ENCODE results near the gene RFTN2. TPM values are rescaled to one million over a fixed set of nuclear protein-coding genes. Genes with fewer than 3 reads are reported as not detected.
A peak's percentile ranks its signal among the peaks of the same experiment; 100 is the strongest.

Gene RFTN2
- total and polyA plus RNA-seq, 5 donors from 2014 or later = 0.06 to 0.21 (median 0.14) TPM; not detected in 1

DNA sequence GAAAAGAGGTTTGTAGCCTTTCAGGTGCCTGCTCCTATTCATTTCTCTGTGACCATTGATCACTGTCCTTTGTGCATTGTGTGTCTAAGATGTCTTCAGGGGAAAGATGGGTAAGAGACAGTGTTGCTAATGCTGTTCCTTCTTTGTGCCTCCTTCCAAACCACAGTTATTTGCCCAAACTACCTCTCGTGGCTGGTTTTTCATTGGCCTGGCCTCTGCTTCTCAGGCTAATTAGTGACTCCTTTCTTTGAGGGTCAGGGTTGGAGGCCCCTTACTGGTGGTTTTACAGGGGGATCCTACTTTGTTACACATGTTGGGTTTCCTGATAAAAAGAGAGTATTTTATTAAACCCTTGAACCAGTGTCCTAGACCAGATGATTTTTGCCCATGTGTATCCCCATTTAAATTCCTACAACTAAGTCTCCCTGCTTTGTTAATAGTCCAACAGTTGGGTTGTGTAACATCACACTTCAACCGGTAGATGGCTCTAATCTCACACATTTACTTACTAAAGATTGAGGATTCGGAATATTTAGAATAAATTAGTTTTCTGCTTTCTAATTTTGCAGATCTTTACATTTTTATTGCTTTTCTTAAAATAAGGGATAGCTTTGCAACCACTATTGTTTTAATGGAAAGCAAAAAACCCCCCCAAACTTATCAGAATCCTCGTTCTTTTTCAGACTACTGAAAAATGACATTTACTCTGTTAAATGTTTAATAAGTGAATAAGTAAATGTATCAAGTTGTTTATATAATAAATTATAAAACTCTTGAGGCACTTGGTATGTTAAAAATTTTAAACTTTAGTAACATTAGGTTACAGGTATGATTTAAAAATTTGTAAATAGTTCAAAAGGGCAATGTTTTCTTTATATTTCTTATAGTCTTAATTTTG is 32.2 kb upstream of the RFTN2 start:
- Mint-ChIP-seq H3K4me1 (peaks cover 25 to 69% (median 52%) of the 10 kb centered on the region in 4 donors), H3K27me3 (no peaks in the 10 kb centered on the region), H3K9me3 (no peaks in the 10 kb centered on the region), H3K4me3 (peak overlapping the region; percentile 84 to 97 (median 90)), H3K36me3 (peaks cover 21% of the 10 kb centered on the region), H3K27ac (peak overlapping the region; percentile 48 to 83 (median 79))
- Histone ChIP-seq H3K27ac (ENCODE audit: insufficient read depth, low read length, poor library complexity, severe bottlenecking) (peak overlapping the region; percentile 0), H3K9me3 (ENCODE audit: control insufficient read depth in 2 of 2, low read length in 2 of 2) (no peaks in the 10 kb centered on the region), H3K4me1 (ENCODE audit: control insufficient read depth, insufficient read depth, low read length, poor library complexity, severe bottlenecking) (peaks cover 56% of the 10 kb centered on the region), H3K27me3 (ENCODE audit: control insufficient read depth, insufficient read depth, low read length) (no peaks in the 10 kb centered on the region), H3K4me3 (ENCODE audit: low read depth, low read length) (peak overlapping the region; percentile 98), H3K36me3 (ENCODE audit: control insufficient read depth, insufficient read depth, low read length) (peaks cover 11% of the 10 kb centered on the region)
- no peak for ATAC-seq (ENCODE audit: low read depth in 2 of 2)
- DNase-seq = peak in 2 of 3 donors; percentile 39 to 55

GRCh38 chr2:197706839-197707207 is 31.4 kb upstream of the RFTN2 start:
- Mint-ChIP-seq H3K36me3 (peaks cover 21% of the 10 kb centered on the region), H3K9me3 (no peaks in the 10 kb centered on the region), H3K27ac (peak overlapping the region in 1 of 3 donors; percentile 90), H3K4me1 (peaks cover 20 to 68% (median 52%) of the 10 kb centered on the region in 4 donors), H3K27me3 (no peaks in the 10 kb centered on the region), H3K4me3 (peak overlapping the region; percentile 84 to 97 (median 90))
- ATAC-seq (ENCODE audit: low read depth in 2 of 2) = no peak
- H3K27me3 ChIP-seq (ENCODE audit: control insufficient read depth, insufficient read depth, low read length) = no peaks in the 10 kb centered on the region
- H3K4me1 ChIP-seq (ENCODE audit: control insufficient read depth, insufficient read depth, low read length, poor library complexity, severe bottlenecking) = peaks cover 56% of the 10 kb centered on the region
- H3K27ac ChIP-seq (ENCODE audit: insufficient read depth, low read length, poor library complexity, severe bottlenecking) = peak overlapping the region; percentile 70
- no peak for DNase-seq
- H3K36me3 ChIP-seq (ENCODE audit: control insufficient read depth, insufficient read depth, low read length) = peaks cover 11% of the 10 kb centered on the region
- H3K4me3 ChIP-seq (ENCODE audit: low read depth, low read length) = peak overlapping the region; percentile 98
- H3K9me3 ChIP-seq (ENCODE audit: control insufficient read depth in 2 of 2, low read length in 2 of 2) = no peaks in the 10 kb centered on the region

DNA sequence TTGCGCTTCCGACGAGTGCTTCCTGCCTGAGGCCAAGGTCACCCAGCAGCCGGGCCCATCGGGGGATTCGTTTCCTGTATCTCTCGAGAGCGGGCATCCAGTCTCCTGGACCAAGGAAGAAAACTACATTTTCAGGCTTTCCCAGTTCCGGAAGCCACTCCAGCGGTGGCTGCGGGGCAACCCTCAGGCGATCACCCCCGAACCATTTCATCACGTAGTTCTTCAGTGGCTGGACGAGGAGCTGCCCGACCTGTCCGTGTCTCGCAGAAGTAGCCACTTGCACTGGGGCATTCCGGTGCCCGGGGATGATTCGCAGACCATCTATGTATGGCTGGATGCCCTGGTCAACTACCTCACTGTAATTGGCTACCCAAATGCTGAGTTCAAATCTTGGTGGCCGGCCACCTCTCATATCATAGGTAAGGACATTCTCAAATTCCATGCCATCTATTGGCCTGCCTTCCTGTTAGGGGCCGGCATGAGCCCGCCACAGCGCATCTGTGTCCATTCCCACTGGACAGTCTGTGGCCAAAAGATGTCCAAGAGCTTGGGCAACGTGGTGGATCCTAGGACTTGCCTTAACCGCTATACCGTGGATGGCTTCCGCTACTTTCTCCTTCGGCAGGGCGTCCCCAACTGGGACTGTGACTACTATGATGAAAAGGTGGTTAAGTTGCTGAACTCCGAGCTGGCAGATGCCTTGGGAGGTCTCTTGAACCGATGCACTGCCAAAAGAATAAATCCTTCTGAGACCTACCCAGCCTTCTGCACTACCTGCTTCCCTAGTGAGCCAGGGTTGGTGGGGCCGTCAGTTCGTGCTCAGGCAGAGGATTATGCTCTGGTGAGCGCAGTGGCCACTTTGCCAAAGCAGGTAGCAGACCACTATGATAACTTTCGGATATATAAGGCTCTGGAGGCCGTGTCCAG is 30.8 kb upstream of the RFTN2 start:
- Mint-ChIP-seq H3K36me3 (peaks cover 17% of the 10 kb centered on the region), H3K4me1 (peaks cover 21 to 66% (median 51%) of the 10 kb centered on the region in 4 donors)

GRCh38 chr2:197705121-197705911 is 29.9 kb upstream of the RFTN2 start, which contains the start of gene MARS2:
Gene MARS2 (plus strand): TSS chr2:197705369. CDS start chr2:197705406, 37 bp downstream.
- Mint-ChIP-seq H3K4me3 (peak within 1 kb of the TSS; percentile 84 to 97 (median 90)), H3K27me3 (no peaks in the 10 kb centered on the region), H3K4me1 (peaks cover 27 to 67% (median 51%) of the 10 kb centered on the region in 4 donors), H3K27ac (peak within 1 kb of the TSS; percentile 90 to 97 (median 94)), H3K9me3 (peaks cover 0 to 3% (median 0%) of the 10 kb centered on the region in 7 donors), H3K36me3 (peaks cover 17% of the 10 kb centered on the region)
- H3K9me3 ChIP-seq (ENCODE audit: control insufficient read depth in 2 of 2, low read length in 2 of 2) = no peaks in the 10 kb centered on the region
- peak; percentile 76 to 87 for ATAC-seq (ENCODE audit: low read depth in 2 of 2)
- H3K36me3 ChIP-seq (ENCODE audit: control insufficient read depth, insufficient read depth, low read length) = peaks cover 4% of the 10 kb centered on the region
- H3K27ac ChIP-seq (ENCODE audit: insufficient read depth, low read length, poor library complexity, severe bottlenecking) = peak within 1 kb of the TSS; percentile 87
- H3K27me3 ChIP-seq (ENCODE audit: control insufficient read depth, insufficient read depth, low read length) = no peaks in the 10 kb centered on the region
- H3K4me3 ChIP-seq (ENCODE audit: low read depth, low read length) = peak within 1 kb of the TSS; percentile 98
- H3K4me1 ChIP-seq (ENCODE audit: control insufficient read depth, insufficient read depth, low read length, poor library complexity, severe bottlenecking) = peaks cover 55% of the 10 kb centered on the region
- DNase-seq = peak; percentile 90 to 94 (median 94)

More for the DNA sequence above, 30.8 kb upstream of the RFTN2 start:
- Histone ChIP-seq H3K27ac (ENCODE audit: insufficient read depth, low read length, poor library complexity, severe bottlenecking) (peak overlapping the region; percentile 70), H3K9me3 (ENCODE audit: control insufficient read depth in 2 of 2, low read length in 2 of 2) (no peaks in the 10 kb centered on the region), H3K4me3 (ENCODE audit: low read depth, low read length) (peak overlapping the region; percentile 98), H3K4me1 (ENCODE audit: control insufficient read depth, insufficient read depth, low read length, poor library complexity, severe bottlenecking) (peaks cover 56% of the 10 kb centered on the region), H3K27me3 (ENCODE audit: control insufficient read depth, insufficient read depth, low read length) (no peaks in the 10 kb centered on the region), H3K36me3 (ENCODE audit: control insufficient read depth, insufficient read depth, low read length) (peaks cover 5% of the 10 kb centered on the region)
- no peak for ATAC-seq (ENCODE audit: low read depth in 2 of 2)
- Mint-ChIP-seq H3K9me3 (no peaks in the 10 kb centered on the region), H3K27ac (peak overlapping the region; percentile 90 to 94 (median 93)), H3K4me3 (peak overlapping the region; percentile 84 to 97 (median 90)), H3K27me3 (no peaks in the 10 kb centered on the region)
- DNase-seq = peak in 1 of 3 donors; percentile 71

DNA sequence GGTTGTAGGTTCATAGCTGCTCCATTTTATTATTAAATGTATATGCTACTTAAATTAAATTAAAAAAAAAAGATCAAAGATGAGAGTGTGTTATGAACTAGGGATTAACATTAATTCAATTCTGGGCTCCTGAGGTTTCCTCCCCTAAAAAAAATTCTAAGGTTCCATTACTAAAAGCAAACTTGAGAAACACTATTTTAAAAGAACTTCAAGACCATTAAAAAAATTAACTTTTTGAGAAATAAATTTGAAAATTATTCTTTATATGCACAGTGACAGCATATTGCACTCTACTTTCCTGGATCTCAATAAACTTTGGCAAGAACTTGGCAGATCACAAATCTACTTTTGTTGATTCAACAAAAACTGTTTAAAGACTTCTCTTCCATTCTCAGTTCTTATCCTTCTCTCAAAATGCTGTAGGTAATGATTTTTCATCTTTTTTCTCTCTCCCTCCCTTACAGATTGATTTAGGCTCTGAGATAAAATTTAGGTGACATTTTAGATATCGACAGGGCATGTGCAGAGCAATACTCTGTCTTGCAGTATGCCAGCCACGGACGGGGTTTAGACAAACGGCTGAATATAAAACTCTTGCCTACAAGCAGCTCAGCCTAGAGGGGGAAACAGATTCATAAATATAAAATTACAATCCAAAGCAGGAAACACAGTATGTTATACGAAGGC is 29.2 kb upstream of the RFTN2 start:
- H3K27me3 ChIP-seq (ENCODE audit: control insufficient read depth, insufficient read depth, low read length) = no peaks in the 10 kb centered on the region
- H3K4me3 ChIP-seq (ENCODE audit: low read depth, low read length) = peak overlapping the region; percentile 98
- Mint-ChIP-seq H3K4me1 (peaks cover 27 to 63% (median 44%) of the 10 kb centered on the region in 4 donors), H3K27ac (peak overlapping the region; percentile 90 to 97 (median 94)), H3K36me3 (peaks cover 12% of the 10 kb centered on the region), H3K27me3 (no peaks in the 10 kb centered on the region), H3K4me3 (peak overlapping the region; percentile 84 to 95 (median 90)), H3K9me3 (peaks cover 0 to 3% (median 0%) of the 10 kb centered on the region in 7 donors)
- DNase-seq = peak in 1 of 3 donors; percentile 25
- peaks cover 49% of the 10 kb centered on the region for H3K4me1 ChIP-seq (ENCODE audit: control insufficient read depth, insufficient read depth, low read length, poor library complexity, severe bottlenecking)
- peak; percentile 48 to 52 for ATAC-seq (ENCODE audit: low read depth in 2 of 2)
- H3K36me3 ChIP-seq (ENCODE audit: control insufficient read depth, insufficient read depth, low read length) = peaks cover 4% of the 10 kb centered on the region
- peak overlapping the region; percentile 87 for H3K27ac ChIP-seq (ENCODE audit: insufficient read depth, low read length, poor library complexity, severe bottlenecking)
- no peaks in the 10 kb centered on the region for H3K9me3 ChIP-seq (ENCODE audit: control insufficient read depth in 2 of 2, low read length in 2 of 2)

GRCh38 chr2:197700960-197701359 is 25.6 kb upstream of the RFTN2 start:
- H3K9me3 ChIP-seq (ENCODE audit: control insufficient read depth in 2 of 2, low read length in 2 of 2) = no peaks in the 10 kb centered on the region
- no peak for DNase-seq
- H3K4me3 ChIP-seq (ENCODE audit: low read depth, low read length) = peak overlapping the region; percentile 26
- Mint-ChIP-seq H3K4me3 (peak overlapping the region in 3 of 4 donors; percentile 53 to 84 (median 82)), H3K27ac (peak overlapping the region in 2 of 3 donors; percentile 8 to 84), H3K36me3 (peaks cover 7% of the 10 kb centered on the region), H3K4me1 (peaks cover 17 to 49% (median 35%) of the 10 kb centered on the region in 4 donors), H3K9me3 (peaks cover 0 to 4% (median 1%) of the 10 kb centered on the region in 7 donors), H3K27me3 (no peaks in the 10 kb centered on the region)
- no peaks in the 10 kb centered on the region for H3K27me3 ChIP-seq (ENCODE audit: control insufficient read depth, insufficient read depth, low read length)
- no peak for ATAC-seq (ENCODE audit: low read depth in 2 of 2)
- no peak overlapping the region for H3K27ac ChIP-seq (ENCODE audit: insufficient read depth, low read length, poor library complexity, severe bottlenecking)
- H3K36me3 ChIP-seq (ENCODE audit: control insufficient read depth, insufficient read depth, low read length) = no peaks in the 10 kb centered on the region
- H3K4me1 ChIP-seq (ENCODE audit: control insufficient read depth, insufficient read depth, low read length, poor library complexity, severe bottlenecking) = peaks cover 17% of the 10 kb centered on the region

Data from CD4-positive, CD25-positive, alpha-beta regulatory T cell (primary cell).